22Rv1 (cell line): ENCODE results near the gene CARD11.

Experiments
- CTCF ChIP-seq: fragments of 450-650 bp; IDR thresholded peaks from 2 replicates; pipeline ENCODE4 v1.5.1; 2017; ENCODE audit warnings: mild to moderate bottlenecking
- ZFX ChIP-seq: fragments of 450-650 bp; IDR thresholded peaks from 2 replicates; pipeline ENCODE4 v1.6.1; 2017; ENCODE audit warnings: antibody characterized with exemption, borderline replicate concordance

GRCh38 chr7:2862831-2863361 lies 180.8 kb downstream of the CARD11 start:
- TF ChIP-seq CTCF (no peak), ZFX (no peak)
